Tibial nerve (tissue), 4 donors: Measurements from ENCODE around the gene PMAIP1. TPM values are rescaled to one million over a fixed set of nuclear protein-coding genes. Genes with fewer than 3 reads are reported as not detected.

Source experiments
- total RNA-seq, 4 donors: library from RNA; depleted of rRNA; stranded (reverse); fragments of >200 nt; gene quantifications; one replicate each; pipeline ENCODE4 v1.1.0, GENCODE V29; 2016

Gene PMAIP1
- total RNA-seq, 4 donors from 2014 or later = 0.22 to 0.98 TPM; not detected in 2

Other genes with a start within 250 kb of the PMAIP1 start
- gene CCBE1, start 202.6 kb upstream of the PMAIP1 start, total RNA-seq = 1 to 10 TPM in 3 of 4 donors, under 1 TPM in 1; 0.30 to 3.9 (median 1.3) TPM